ENCODE data around the gene KIF26B.

DNA sequence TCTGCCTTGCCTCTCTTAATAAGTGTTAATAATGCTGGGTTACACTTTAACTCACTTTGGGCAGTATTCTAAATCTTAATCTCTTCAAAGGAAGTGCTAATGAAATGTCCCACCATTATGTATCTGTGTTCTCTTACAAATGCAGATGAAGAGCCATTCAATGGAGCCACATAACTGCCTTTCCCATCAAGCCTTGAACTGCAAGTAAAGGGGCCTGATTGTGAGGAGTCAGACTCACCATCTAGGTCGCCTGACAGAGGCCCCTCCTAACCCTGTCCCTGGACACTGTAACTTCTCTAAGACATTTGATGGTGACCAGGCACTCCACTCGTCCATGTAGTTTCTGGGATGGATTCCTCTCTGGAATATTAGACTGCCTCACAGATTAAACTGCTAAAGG lies 329.4 kb downstream of the KIF26B start:
- TF ChIP-seq EZH2phosphoT487 (IDR thresholded peaks at IDR 0.05; ENCODE audit: insufficient read depth, low read depth), result no peak
- TF ChIP-seq EZH2 (IDR thresholded peaks at IDR 0.05; ENCODE audit: insufficient read depth, poor library complexity, severe bottlenecking), result no peak

Data from GM23248 (cell line).